Measurements from ENCODE around the gene SECTM1. TPM values are rescaled to one million over a fixed set of nuclear protein-coding genes. Genes with fewer than 3 reads are reported as not detected.
"Not testable (repeated sequence)": the region's sequence is repeated elsewhere in the genome, so short reads cannot be mapped to it uniquely, and the experiment has no call there.

SECTM1 gene
- total and polyA plus RNA-seq, 9 of the 15 experiments (the other 6 are each of a cell fraction or from before 2014, with no cell fraction given) = 0.11 to 0.46 (median 0.18) TPM; not detected in 6

- H3K4me3 ChIP-seq = no peak overlapping the region
- no TSS peak for BruUV-seq (replicated peaks)
- no peaks in the 10 kb centered on the region for H3K9me1 ChIP-seq (ENCODE audit: control insufficient read depth, insufficient read depth, low read length)
- intact Hi-C loops (cut with micrococcal nuclease) (no loop called here), in situ Hi-C loops (cut with MboI) (no loop called here)
- H3K9ac ChIP-seq (ENCODE audit: insufficient read depth in 1 of 2, low read depth in 2 of 2, low read length in 2 of 2) = peak overlapping the region in 1 of 2 experiments; percentile 74; a peak in 2 of 4 replicates
- no peak for ATAC-seq
- no peaks in the 10 kb centered on the region for H3K79me2 ChIP-seq (ENCODE audit: control insufficient read depth, insufficient read depth, low read length)
- ChIA-PET CTCF (ENCODE audit: low intra/inter-chr PET ratio) (no interaction called here), POLR2A (interaction anchor here (0.6 to 0.9 kb wide), 3 partner anchors 8 to 438 kb away, joined by 3 read pairs; no protein-coding TSS in a partner anchor)
- DNase-seq (ENCODE audit: extremely low read depth in 1 of 4, low spot score in 3 of 4) = no peak
- H3K9me3 ChIP-seq (replicated peaks; ENCODE audit: control insufficient read depth, insufficient read depth, low read depth, low read length) = no peaks in the 10 kb centered on the region
- no peaks in the 10 kb centered on the region for H4K20me1 ChIP-seq (replicated peaks; ENCODE audit: control insufficient read depth, insufficient read depth, low read length)
- no peaks in the 10 kb centered on the region for H3K36me3 ChIP-seq (ENCODE audit: control insufficient read depth, insufficient read depth, low read length)
- 66% methylated on average over 25 of the region's 31 CpGs for WGBS (ENCODE audit: insufficient coverage, low coverage, missing lambda C conversion rate)
- no peak overlapping the region for H2AFZ ChIP-seq (ENCODE audit: low read depth, low read length)
- peaks cover 3 to 51% of the 10 kb centered on the region in 2 experiments; a peak in 2 of 5 replicates for H3K4me1 ChIP-seq (replicated peaks in 1 of 2; ENCODE audit: control insufficient read depth in 2 of 2, insufficient read depth in 2 of 2, low read length in 2 of 2)
- H3K4me2 ChIP-seq (ENCODE audit: insufficient read depth, low read length) = no peak overlapping the region
- no peaks in the 10 kb centered on the region for H3K27me3 ChIP-seq (ENCODE audit: control insufficient read depth in 2 of 2, insufficient read depth in 2 of 2, low read length in 2 of 2)
- no peak for FAIRE-seq
- 0 out of 2 replicates have a peak, but pooled peaks have one; percentile 19 for TF ChIP-seq ZNF121 (CRISPR knock-in tag; conservative IDR thresholded peaks at IDR 0.05)
- peak; percentile 40; the same call in 1 of the 2 replicates for TF ChIP-seq POLR2G (IDR thresholded peaks at IDR 0.05; ENCODE audit: low read depth, low read length)
- TF ChIP-seq ZNF79 (CRISPR knock-in tag; IDR thresholded peaks at IDR 0.05; ENCODE audit: low read depth) = no peak
- no peak overlapping the region for H3K27ac ChIP-seq (ENCODE audit: extremely low read depth, low read depth, low read length)
Observed at GRCh38 chr17:82377924-82378740, 44.6 kb upstream of the SECTM1 start.

DNA sequence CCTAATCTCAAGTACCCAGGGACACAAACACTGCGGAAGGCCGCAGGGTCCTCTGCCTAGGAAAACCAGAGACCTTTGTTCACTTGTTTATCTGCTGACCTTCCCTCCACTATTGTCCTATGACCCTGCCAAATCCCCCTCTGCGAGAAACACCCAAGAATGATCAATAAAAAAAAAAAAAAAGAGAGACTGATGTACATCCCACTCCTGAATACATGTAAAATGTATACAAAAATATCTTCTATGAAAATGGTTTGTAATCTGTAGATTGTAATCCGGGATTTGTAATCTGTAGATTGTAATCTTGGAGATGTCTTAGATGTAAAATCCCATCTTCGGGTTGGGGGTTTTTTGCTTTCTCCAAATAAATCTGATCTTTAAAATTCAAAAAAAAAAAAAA, 43.7 kb upstream of the SECTM1 start:
- intact Hi-C loops (cut with micrococcal nuclease); H2AFZ ChIP-seq (ENCODE audit: low read depth, low read length); H3K4me2 ChIP-seq (ENCODE audit: insufficient read depth, low read length); H3K79me2 ChIP-seq (ENCODE audit: control insufficient read depth, insufficient read depth, low read length); H3K27ac ChIP-seq (ENCODE audit: extremely low read depth, low read depth, low read length); H3K27me3 ChIP-seq (ENCODE audit: control insufficient read depth in 2 of 2, insufficient read depth in 2 of 2, low read length in 2 of 2); in situ Hi-C loops (cut with MboI); CTCF ChIA-PET (ENCODE audit: low intra/inter-chr PET ratio); H3K9me3 ChIP-seq (replicated peaks; ENCODE audit: control insufficient read depth, insufficient read depth, low read depth, low read length); H3K4me3 ChIP-seq; H4K20me1 ChIP-seq (replicated peaks; ENCODE audit: control insufficient read depth, insufficient read depth, low read length); FAIRE-seq; H3K9ac ChIP-seq (ENCODE audit: insufficient read depth in 1 of 2, low read depth in 2 of 2, low read length in 2 of 2); ATAC-seq; DNase-seq (ENCODE audit: extremely low read depth in 1 of 4, low spot score in 3 of 4); POLR2A ChIA-PET; BruUV-seq (replicated peaks); H3K9me1 ChIP-seq (ENCODE audit: control insufficient read depth, insufficient read depth, low read length); H3K36me3 ChIP-seq (ENCODE audit: control insufficient read depth, insufficient read depth, low read length): not testable (repeated sequence)
- WGBS (ENCODE audit: insufficient coverage, low coverage, missing lambda C conversion rate) = 9% methylated on average over 2 of the region's 5 CpGs
- TF ChIP-seq CBFA2T2 (conservative IDR thresholded peaks at IDR 0.05) (peak; percentile 15; the same call in 1 of the 2 replicates), SOX6 (IDR thresholded peaks at IDR 0.05) (0 out of 2 replicates have a peak, but pooled peaks have one; percentile 17), CBFA2T3 (IDR thresholded peaks at IDR 0.05) (peak; percentile 29; the same call in 1 of the 2 replicates)
- peaks cover 3 to 52% of the 10 kb centered on the region in 2 experiments; a peak in 3 of 5 replicates for H3K4me1 ChIP-seq (replicated peaks in 1 of 2; ENCODE audit: control insufficient read depth in 2 of 2, insufficient read depth in 2 of 2, low read length in 2 of 2)
